SH-SY5Y (cell line): ENCODE measurements around the gene FMNL1.

ENCODE experiments used
- GATA2 ChIP-seq: IDR thresholded peaks from 2 replicates; pipeline ENCODE4 v1.6.1; 2011; ENCODE audit warnings: mild to moderate bottlenecking, low read depth, low read length
- GATA3 ChIP-seq: IDR thresholded peaks from 2 replicates; pipeline ENCODE4 v1.6.1; 2011; ENCODE audit warnings: low read depth, mild to moderate bottlenecking, low read length, moderate library complexity

DNA sequence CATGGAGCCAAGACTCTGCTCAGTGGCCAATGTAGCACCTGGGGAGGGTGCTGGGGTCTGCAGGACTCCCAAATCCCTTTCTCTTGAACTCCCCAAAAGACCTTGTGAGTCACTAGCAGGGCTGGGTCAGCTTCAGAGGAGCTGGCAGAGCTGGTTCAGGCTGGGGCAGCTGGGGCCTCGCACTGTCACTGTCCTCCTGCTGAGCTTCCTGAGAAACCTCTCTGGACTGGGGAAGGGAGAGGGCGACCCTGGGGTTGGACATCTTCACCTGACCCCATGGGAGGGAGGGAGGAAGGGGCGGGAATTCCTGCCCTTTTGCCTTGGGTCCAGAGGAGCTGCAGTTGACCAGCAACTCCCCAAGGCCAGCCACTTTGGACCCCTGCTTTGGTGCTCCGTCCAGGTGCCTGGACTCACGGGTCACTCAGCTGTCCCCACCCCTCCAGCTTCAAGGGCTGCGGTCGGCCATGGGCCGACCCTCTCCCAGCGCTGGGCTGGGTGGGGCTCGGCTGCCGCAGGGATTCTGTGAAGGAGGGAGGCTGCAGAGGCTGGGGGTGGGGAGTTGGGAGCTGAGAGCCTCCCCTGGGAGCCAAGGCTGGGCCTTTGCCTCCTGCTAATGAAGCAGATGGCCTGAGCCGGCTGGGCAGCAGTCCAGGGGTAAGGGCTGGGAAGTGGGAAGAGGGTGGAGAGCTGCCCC lies 9.2 kb downstream of the FMNL1 start:
- TF ChIP-seq GATA2 = no peak
- no peak for TF ChIP-seq GATA3
